K562 (cell line): Measurements from ENCODE around the gene AK2. TPM values are rescaled to one million over a fixed set of nuclear protein-coding genes. Genes with fewer than 3 reads are reported as not detected.

Experiments used
- BMI1 ChIP-seq: fragments of 150-350 bp; IDR thresholded peaks from 2 replicates; pipeline ENCODE4 v1.6.1; 2014; ENCODE audit warnings: low read length
- CXXC5 ChIP-seq: fragments of 250-450 bp; sonication (Bioruptor Pico); IDR thresholded peaks from 2 replicates; pipeline ENCODE4 v1.8.0; 2022; ENCODE audit warnings: inconsistent platforms, mild to moderate bottlenecking, moderate library complexity
- DIDO1 ChIP-seq: fragments of 450-650 bp; IDR thresholded peaks from 2 replicates; pipeline ENCODE4 v1.6.1; 2016; ENCODE audit warnings: low read depth, missing biosample characterization, missing genetic modification characterization
- FOXA1 ChIP-seq: fragments of 450-650 bp; IDR thresholded peaks from 2 replicates; pipeline ENCODE4 v1.6.1; 2016; ENCODE audit warnings: mild to moderate bottlenecking, borderline replicate concordance
- MAFF ChIP-seq: IDR thresholded peaks from 2 replicates; pipeline ENCODE4 v1.6.1; 2012; ENCODE audit warnings: low read length, improper control_type of control experiment
- MAFG ChIP-seq: fragments of 450-650 bp; conservative IDR thresholded peaks from 2 replicates; pipeline ENCODE4 v1.6.1; 2016; ENCODE audit warnings: missing genetic modification characterization, missing compliant biosample characterization
- NFATC3 ChIP-seq: fragments of 450-650 bp; IDR thresholded peaks from 2 replicates; pipeline ENCODE4 v1.6.1; 2017; ENCODE audit warnings: mild to moderate bottlenecking
- NUFIP1 ChIP-seq: fragments of 450-650 bp; IDR thresholded peaks from 2 replicates; pipeline ENCODE4 v1.6.1; 2018; ENCODE audit not compliant: partially characterized antibody
- OTX1 ChIP-seq: fragments of 450-650 bp; formaldehyde crosslinking; IDR thresholded peaks from 2 replicates; pipeline ENCODE4 v1.4.0; 2022; ENCODE audit warnings: mild to moderate bottlenecking
- SAFB2 ChIP-seq: fragments of 200-400 bp; formaldehyde crosslinking; IDR thresholded peaks from 2 replicates; pipeline ENCODE4 v1.6.1; 2018; ENCODE audit warnings: borderline replicate concordance, low read length, low read depth, moderate library complexity; ENCODE audit not compliant: severe bottlenecking
- SMAD2 ChIP-seq: fragments of 150-350 bp; IDR thresholded peaks from 2 replicates; pipeline ENCODE4 v1.6.1; 2014; ENCODE audit warnings: low read depth, mild to moderate bottlenecking, low read length
- SMAD4 ChIP-seq: fragments of 250-450 bp; sonication (Bioruptor Pico); conservative IDR thresholded peaks from 2 replicates; pipeline ENCODE4 v1.8.0; 2021; ENCODE audit warnings: inconsistent platforms, mild to moderate bottlenecking, moderate library complexity
- SREBF1 ChIP-seq: fragments of 150-350 bp; IDR thresholded peaks from 2 replicates; pipeline ENCODE4 v1.6.1; 2014; ENCODE audit warnings: antibody characterized with exemption, low read depth, low read length, borderline replicate concordance
- ZNF217 ChIP-seq: sonication (generic); formaldehyde crosslinking; IDR thresholded peaks from 2 replicates; pipeline ENCODE4 v1.8.0; 2022; ENCODE audit warnings: mild to moderate bottlenecking, missing genetic modification reagents
- ZNF274 ChIP-seq: IDR thresholded peaks from 2 replicates; pipeline ENCODE4 v1.6.1; 2011; ENCODE audit warnings: low read depth, mild to moderate bottlenecking, low read length, moderate library complexity, borderline replicate concordance
- polyA plus RNA-seq, 8 experiments: library from polyadenylated mRNA; depleted of rRNA in 4 of 8; stranded (reverse) in 5 of 8; unstranded in 3 of 8; fragments of >200 nt; fragmentation: Nextera tagmentation in 2 of 8; fragmentation: Illumina TruSeq in 1 of 8; extraction: Ambion mirVana in 2 of 8; extraction: Trizol in 1 of 8; gene quantifications; 2 replicates each; pipeline versions ENCODE4 v1.2.1 to v1.2.3, GENCODE V29; 2011 to 2014; ENCODE audit warnings: inconsistent platforms in 1 of 8, missing spikeins in 1 of 8
- total RNA-seq, 7 experiments: library from RNA; depleted of rRNA in 6 of 7; stranded (reverse); fragments of >200 nt in 6 of 7; fragmentation: Illumina TruSeq in 2 of 7; extraction: Trizol in 2 of 7; gene quantifications; 2 replicates each; pipeline versions ENCODE4 v1.2.1 to v1.2.3, GENCODE V29; 2011 to 2021; ENCODE audit warnings: low replicate concordance in 1 of 7
- TF ChIP-seq, protein P1 (sequence below): fragments of 450-650 bp; IDR thresholded peaks from 2 replicates; pipeline ENCODE4 v1.6.1; 2016; ENCODE audit warnings: low read depth
- TF ChIP-seq, protein P2 (sequence below): fragments of 250-450 bp; sonication (Bioruptor Pico); IDR thresholded peaks from 2 replicates; pipeline ENCODE4 v1.4.0; 2020; ENCODE audit warnings: borderline replicate concordance
- TF ChIP-seq, protein P3 (sequence below): fragments of 450-650 bp; conservative IDR thresholded peaks from 2 replicates; pipeline ENCODE4 v1.6.1; 2016; ENCODE audit warnings: missing genetic modification characterization, low read depth, mild to moderate bottlenecking, missing compliant biosample characterization, moderate library complexity

Gene AK2
- total and polyA plus RNA-seq, 9 of the 15 experiments (the other 6 are each of a cell fraction or from before 2014, with no cell fraction given), result 105 to 1,050 (median 509) TPM

DNA sequence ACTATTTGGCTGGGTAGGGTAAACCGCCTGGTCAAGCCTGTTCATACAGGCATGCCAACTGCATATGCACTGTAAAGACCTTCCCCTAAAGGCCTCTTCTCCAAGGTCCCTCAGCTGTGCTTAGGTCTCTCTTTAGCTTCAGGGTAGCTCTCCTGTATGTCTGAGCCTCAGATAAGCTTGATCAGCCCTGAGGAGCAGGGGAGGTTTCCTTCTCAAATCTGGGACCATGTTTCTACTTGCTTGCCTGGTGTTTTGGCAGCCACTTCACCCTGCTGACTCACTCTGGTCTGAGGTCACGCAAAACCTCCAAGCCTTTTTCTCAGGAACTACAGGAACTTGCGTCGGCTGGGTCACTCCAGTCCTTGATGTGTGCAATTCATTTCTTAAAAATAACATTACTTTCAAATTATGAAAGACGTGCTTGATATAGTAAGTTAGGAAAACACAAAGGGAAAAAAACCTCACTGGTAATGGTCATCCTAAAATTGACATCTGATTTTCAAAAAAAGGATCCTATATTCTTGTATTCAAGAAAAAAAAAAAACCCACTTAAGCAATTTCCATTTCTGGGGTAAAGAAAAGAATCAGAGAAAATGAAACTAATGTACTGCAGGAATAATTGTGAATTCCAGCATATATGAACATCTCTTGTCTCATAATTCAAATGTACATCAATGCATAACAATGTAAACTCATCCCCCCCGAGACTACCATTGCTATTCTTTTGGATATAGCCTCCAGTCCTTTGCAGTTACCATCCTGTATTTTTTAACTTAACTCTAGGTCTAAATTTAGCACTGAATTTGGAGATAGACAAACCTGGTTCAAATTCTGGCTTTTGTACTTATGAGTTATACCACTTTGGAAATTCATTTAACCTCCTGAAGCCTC lies 47.3 kb downstream of the AK2 start (continued):
- TF ChIP-seq, protein P1, sequence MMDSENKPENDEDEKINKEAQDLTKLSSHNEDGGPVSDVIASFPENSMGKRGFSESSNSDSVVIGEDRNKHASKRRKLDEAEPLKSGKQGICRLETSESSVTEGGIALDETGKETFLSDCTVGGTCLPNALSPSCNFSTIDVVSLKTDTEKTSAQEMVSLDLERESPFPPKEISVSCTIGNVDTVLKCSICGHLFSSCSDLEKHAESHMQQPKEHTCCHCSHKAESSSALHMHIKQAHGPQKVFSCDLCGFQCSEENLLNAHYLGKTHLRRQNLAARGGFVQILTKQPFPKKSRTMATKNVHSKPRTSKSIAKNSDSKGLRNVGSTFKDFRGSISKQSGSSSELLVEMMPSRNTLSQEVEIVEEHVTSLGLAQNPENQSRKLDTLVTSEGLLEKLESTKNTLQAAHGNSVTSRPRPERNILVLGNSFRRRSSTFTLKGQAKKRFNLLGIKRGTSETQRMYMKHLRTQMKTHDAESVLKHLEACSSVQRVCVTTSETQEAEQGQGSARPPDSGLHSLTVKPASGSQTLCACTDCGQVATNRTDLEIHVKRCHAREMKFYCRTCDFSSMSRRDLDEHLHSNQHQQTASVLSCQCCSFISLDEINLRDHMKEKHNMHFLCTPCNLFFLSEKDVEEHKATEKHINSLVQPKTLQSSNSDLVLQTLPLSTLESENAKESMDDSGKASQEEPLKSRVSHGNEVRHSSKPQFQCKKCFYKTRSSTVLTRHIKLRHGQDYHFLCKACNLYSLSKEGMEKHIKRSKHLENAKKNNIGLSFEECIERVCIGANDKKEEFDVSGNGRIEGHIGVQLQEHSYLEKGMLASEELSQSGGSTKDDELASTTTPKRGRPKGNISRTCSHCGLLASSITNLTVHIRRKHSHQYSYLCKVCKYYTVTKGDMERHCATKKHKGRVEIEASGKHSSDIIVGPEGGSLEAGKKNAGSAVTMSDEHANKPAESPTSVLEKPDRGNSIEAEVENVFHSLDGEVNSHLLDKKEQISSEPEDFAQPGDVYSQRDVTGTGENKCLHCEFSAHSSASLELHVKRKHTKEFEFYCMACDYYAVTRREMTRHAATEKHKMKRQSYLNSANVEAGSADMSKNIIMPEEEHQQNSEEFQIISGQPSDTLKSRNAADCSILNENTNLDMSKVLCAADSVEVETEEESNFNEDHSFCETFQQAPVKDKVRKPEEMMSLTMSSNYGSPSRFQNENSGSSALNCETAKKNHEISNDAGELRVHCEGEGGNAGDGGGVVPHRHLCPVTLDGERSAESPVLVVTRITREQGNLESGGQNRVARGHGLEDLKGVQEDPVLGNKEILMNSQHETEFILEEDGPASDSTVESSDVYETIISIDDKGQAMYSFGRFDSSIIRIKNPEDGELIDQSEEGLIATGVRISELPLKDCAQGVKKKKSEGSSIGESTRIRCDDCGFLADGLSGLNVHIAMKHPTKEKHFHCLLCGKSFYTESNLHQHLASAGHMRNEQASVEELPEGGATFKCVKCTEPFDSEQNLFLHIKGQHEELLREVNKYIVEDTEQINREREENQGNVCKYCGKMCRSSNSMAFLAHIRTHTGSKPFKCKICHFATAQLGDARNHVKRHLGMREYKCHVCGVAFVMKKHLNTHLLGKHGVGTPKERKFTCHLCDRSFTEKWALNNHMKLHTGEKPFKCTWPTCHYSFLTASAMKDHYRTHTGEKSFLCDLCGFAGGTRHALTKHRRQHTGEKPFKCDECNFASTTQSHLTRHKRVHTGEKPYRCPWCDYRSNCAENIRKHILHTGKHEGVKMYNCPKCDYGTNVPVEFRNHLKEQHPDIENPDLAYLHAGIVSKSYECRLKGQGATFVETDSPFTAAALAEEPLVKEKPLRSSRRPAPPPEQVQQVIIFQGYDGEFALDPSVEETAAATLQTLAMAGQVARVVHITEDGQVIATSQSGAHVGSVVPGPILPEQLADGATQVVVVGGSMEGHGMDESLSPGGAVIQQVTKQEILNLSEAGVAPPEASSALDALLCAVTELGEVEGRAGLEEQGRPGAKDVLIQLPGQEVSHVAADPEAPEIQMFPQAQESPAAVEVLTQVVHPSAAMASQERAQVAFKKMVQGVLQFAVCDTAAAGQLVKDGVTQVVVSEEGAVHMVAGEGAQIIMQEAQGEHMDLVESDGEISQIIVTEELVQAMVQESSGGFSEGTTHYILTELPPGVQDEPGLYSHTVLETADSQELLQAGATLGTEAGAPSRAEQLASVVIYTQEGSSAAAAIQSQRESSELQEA, result no peak
- no peak for TF ChIP-seq NFATC3
- TF ChIP-seq SMAD4 (CRISPR knock-in tag), result peak; percentile 64; the same call in 1 of the 2 replicates
- no peak for TF ChIP-seq SREBF1
- TF ChIP-seq ZNF217 (CRISPR knock-in tag), result no peak
- TF ChIP-seq OTX1 (CRISPR knock-in tag), result no peak
- TF ChIP-seq, protein P2, sequence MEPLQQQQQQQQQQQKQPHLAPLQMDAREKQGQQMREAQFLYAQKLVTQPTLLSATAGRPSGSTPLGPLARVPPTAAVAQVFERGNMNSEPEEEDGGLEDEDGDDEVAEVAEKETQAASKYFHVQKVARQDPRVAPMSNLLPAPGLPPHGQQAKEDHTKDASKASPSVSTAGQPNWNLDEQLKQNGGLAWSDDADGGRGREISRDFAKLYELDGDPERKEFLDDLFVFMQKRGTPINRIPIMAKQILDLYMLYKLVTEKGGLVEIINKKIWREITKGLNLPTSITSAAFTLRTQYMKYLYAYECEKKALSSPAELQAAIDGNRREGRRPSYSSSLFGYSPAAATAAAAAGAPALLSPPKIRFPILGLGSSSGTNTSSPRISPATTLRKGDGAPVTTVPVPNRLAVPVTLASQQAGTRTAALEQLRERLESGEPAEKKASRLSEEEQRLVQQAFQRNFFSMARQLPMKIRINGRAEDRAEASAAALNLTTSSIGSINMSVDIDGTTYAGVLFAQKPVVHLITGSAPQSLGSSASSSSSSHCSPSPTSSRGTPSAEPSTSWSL (CRISPR knock-in tag), result no peak
- TF ChIP-seq, protein P3, sequence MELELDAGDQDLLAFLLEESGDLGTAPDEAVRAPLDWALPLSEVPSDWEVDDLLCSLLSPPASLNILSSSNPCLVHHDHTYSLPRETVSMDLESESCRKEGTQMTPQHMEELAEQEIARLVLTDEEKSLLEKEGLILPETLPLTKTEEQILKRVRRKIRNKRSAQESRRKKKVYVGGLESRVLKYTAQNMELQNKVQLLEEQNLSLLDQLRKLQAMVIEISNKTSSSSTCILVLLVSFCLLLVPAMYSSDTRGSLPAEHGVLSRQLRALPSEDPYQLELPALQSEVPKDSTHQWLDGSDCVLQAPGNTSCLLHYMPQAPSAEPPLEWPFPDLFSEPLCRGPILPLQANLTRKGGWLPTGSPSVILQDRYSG, result no peak; the same call in 1 of the 2 replicates
- no peak for TF ChIP-seq SAFB2
- TF ChIP-seq NUFIP1, result no peak
- no peak for TF ChIP-seq DIDO1
- no peak for TF ChIP-seq BMI1
- no peak for TF ChIP-seq SMAD2
- TF ChIP-seq MAFF, result peak; percentile 88
- no peak for TF ChIP-seq ZNF274
- no peak for TF ChIP-seq FOXA1
- peak; percentile 53 for TF ChIP-seq CXXC5 (CRISPR knock-in tag)
- TF ChIP-seq MAFG (tag), result peak; percentile 87
